ENCODE results near the gene ANGPTL7. TPM values are rescaled to one million over a fixed set of nuclear protein-coding genes. Genes with fewer than 3 reads are reported as not detected.

Gene ANGPTL7, protein sequence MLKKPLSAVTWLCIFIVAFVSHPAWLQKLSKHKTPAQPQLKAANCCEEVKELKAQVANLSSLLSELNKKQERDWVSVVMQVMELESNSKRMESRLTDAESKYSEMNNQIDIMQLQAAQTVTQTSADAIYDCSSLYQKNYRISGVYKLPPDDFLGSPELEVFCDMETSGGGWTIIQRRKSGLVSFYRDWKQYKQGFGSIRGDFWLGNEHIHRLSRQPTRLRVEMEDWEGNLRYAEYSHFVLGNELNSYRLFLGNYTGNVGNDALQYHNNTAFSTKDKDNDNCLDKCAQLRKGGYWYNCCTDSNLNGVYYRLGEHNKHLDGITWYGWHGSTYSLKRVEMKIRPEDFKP
- total RNA-seq: not detected in 2 replicates

GRCh38 chr1:11188858-11189451 is at the start of gene ANGPTL7:
TSS of gene ANGPTL7 (plus strand) at chr1:11189355. CDS start at chr1:11189580, 225 bp downstream.

Other genes with a start within 250 kb of the ANGPTL7 start
- 147 and 150 TPM in 2 replicates for gene TARDBP, start 176.7 kb upstream of the ANGPTL7 start, total RNA-seq
- not detected in 2 replicates for gene MASP2, start 142.1 kb upstream of the ANGPTL7 start, total RNA-seq
- gene SRM, start 129.3 kb upstream of the ANGPTL7 start, total RNA-seq: 15.4 and 36.1 TPM in 2 replicates
- gene EXOSC10, start 89.5 kb upstream of the ANGPTL7 start, total RNA-seq: 33.5 and 50.4 TPM in 2 replicates
- 40.0 and 78.4 TPM in 2 replicates for gene MTOR, start 73.2 kb downstream of the ANGPTL7 start, total RNA-seq
- 16.4 and 18.7 TPM in 2 replicates for gene UBIAD1, start 83.8 kb downstream of the ANGPTL7 start, total RNA-seq